ENCODE data around the gene GSTM4. TPM values are rescaled to one million over a fixed set of nuclear protein-coding genes. Genes with fewer than 3 reads are reported as not detected.

The GSTM4 gene
- total and polyA plus RNA-seq, 2 donors (not counting 1 experiment from before 2014, with no cell fraction given): 17.7 to 30.8 TPM

- Histone ChIP-seq H3K27me3 (ENCODE audit: control insufficient read depth, insufficient read depth, low read length) (peaks cover 2% of the 10 kb centered on the region), H3K9ac (ENCODE audit: insufficient read depth, low read length) (no peak overlapping the region), H4K20me1 (ENCODE audit: control insufficient read depth, extremely low read depth, insufficient read depth, low read length) (no peaks in the 10 kb centered on the region), H3K36me3 (ENCODE audit: control insufficient read depth, insufficient read depth, low read length) (no peaks in the 10 kb centered on the region), H3K4me2 (ENCODE audit: extremely low read depth, insufficient read depth, low read length) (no peak overlapping the region), H3K4me3 (replicated peaks in 1 of 4; ENCODE audit: control extremely low read depth in 1 of 4, insufficient read depth in 1 of 4, low read depth in 3 of 4, low read length in 4 of 4) (no peak overlapping the region), H3K27ac (ENCODE audit: insufficient read depth, low read length) (no peak overlapping the region), H2AFZ (ENCODE audit: low read length) (no peak overlapping the region), H3K79me2 (ENCODE audit: control insufficient read depth, insufficient read depth, low read length) (no peaks in the 10 kb centered on the region), H3K9me3 (ENCODE audit: control insufficient read depth, insufficient read depth, low read depth, low read length) (no peaks in the 10 kb centered on the region), H3K4me1 (ENCODE audit: control insufficient read depth, extremely low read depth, insufficient read depth, low read length) (peaks cover 4% of the 10 kb centered on the region)
- DNase-seq (ENCODE audit: low read depth in 2 of 2): no peak
- TF ChIP-seq CTCF (conservative IDR thresholded peaks at IDR 0.05 in 1 of 2, IDR thresholded peaks at IDR 0.05 in 1 of 2; ENCODE audit: low read depth in 1 of 2, low read length in 2 of 2) (no peak), EZH2 (IDR thresholded peaks at IDR 0.05; ENCODE audit: low read length, missing control alignments) (no peak)
Observed at GRCh38 chr1:109653306-109653705, 2.6 kb upstream of the GSTM4 start.

GRCh38 chr1:109654519-109654918, 1.4 kb upstream of the GSTM4 start:
- Histone ChIP-seq H3K27me3 (ENCODE audit: control insufficient read depth, insufficient read depth, low read length) (peaks cover 2% of the 10 kb centered on the region), H3K4me1 (ENCODE audit: control insufficient read depth, extremely low read depth, insufficient read depth, low read length) (peaks cover 4% of the 10 kb centered on the region), H3K79me2 (ENCODE audit: control insufficient read depth, insufficient read depth, low read length) (no peaks in the 10 kb centered on the region), H3K9me3 (ENCODE audit: control insufficient read depth, insufficient read depth, low read depth, low read length) (no peaks in the 10 kb centered on the region), H2AFZ (ENCODE audit: low read length) (no peak overlapping the region), H3K4me2 (ENCODE audit: extremely low read depth, insufficient read depth, low read length) (no peak overlapping the region), H3K4me3 (replicated peaks in 1 of 4; ENCODE audit: control extremely low read depth in 1 of 4, insufficient read depth in 1 of 4, low read depth in 3 of 4, low read length in 4 of 4) (no peak overlapping the region), H4K20me1 (ENCODE audit: control insufficient read depth, extremely low read depth, insufficient read depth, low read length) (no peaks in the 10 kb centered on the region), H3K36me3 (ENCODE audit: control insufficient read depth, insufficient read depth, low read length) (no peaks in the 10 kb centered on the region), H3K27ac (ENCODE audit: insufficient read depth, low read length) (no peak overlapping the region), H3K9ac (ENCODE audit: insufficient read depth, low read length) (no peak overlapping the region)
- TF ChIP-seq CTCF (conservative IDR thresholded peaks at IDR 0.05 in 1 of 2, IDR thresholded peaks at IDR 0.05 in 1 of 2; ENCODE audit: low read depth in 1 of 2, low read length in 2 of 2) (no peak), EZH2 (IDR thresholded peaks at IDR 0.05; ENCODE audit: low read length, missing control alignments) (no peak)
- no peak for DNase-seq (ENCODE audit: low read depth in 2 of 2)

GRCh38 chr1:109657395-109657794, 1.5 kb downstream of the GSTM4 start:
- no peak overlapping the region for H3K4me2 ChIP-seq (ENCODE audit: extremely low read depth, insufficient read depth, low read length)
- H3K9ac ChIP-seq (ENCODE audit: insufficient read depth, low read length): no peak overlapping the region
- no peaks in the 10 kb centered on the region for H3K79me2 ChIP-seq (ENCODE audit: control insufficient read depth, insufficient read depth, low read length)
- peaks cover 2% of the 10 kb centered on the region for H3K27me3 ChIP-seq (ENCODE audit: control insufficient read depth, insufficient read depth, low read length)
- H3K36me3 ChIP-seq (ENCODE audit: control insufficient read depth, insufficient read depth, low read length): no peaks in the 10 kb centered on the region
- peaks cover 4% of the 10 kb centered on the region for H3K4me1 ChIP-seq (ENCODE audit: control insufficient read depth, extremely low read depth, insufficient read depth, low read length)
- TF ChIP-seq CTCF (conservative IDR thresholded peaks at IDR 0.05 in 1 of 2, IDR thresholded peaks at IDR 0.05 in 1 of 2; ENCODE audit: low read depth in 1 of 2, low read length in 2 of 2): no peak
- no peak for TF ChIP-seq EZH2 (IDR thresholded peaks at IDR 0.05; ENCODE audit: low read length, missing control alignments)
- no peak overlapping the region for H3K27ac ChIP-seq (ENCODE audit: insufficient read depth, low read length)
- no peak overlapping the region for H3K4me3 ChIP-seq (replicated peaks in 1 of 4; ENCODE audit: control extremely low read depth in 1 of 4, insufficient read depth in 1 of 4, low read depth in 3 of 4, low read length in 4 of 4)
- H4K20me1 ChIP-seq (ENCODE audit: control insufficient read depth, extremely low read depth, insufficient read depth, low read length): no peaks in the 10 kb centered on the region
- no peak for DNase-seq (ENCODE audit: low read depth in 2 of 2)
- no peaks in the 10 kb centered on the region for H3K9me3 ChIP-seq (ENCODE audit: control insufficient read depth, insufficient read depth, low read depth, low read length)
- no peak overlapping the region for H2AFZ ChIP-seq (ENCODE audit: low read length)
